OCI-LY3 (cell line): ENCODE data around the gene NELL1.

Source experiments
- H2AFZ ChIP-seq: fragments of 200-600, 300-600 bp; shearing (Covaris generic); 2 replicates; pipeline ENCODE4 v1.6.0; 2014; ENCODE audit warnings: antibody characterized with exemption, low read depth, low read length
- H3K27ac ChIP-seq: fragments of 200-600, 300-600 bp; sonication (generic); 2 replicates; pipeline ENCODE4 v1.5.1; 2014; ENCODE audit warnings: mild to moderate bottlenecking, low read length, moderate library complexity, mixed read lengths
- H3K27me3 ChIP-seq: fragments of 200-600, 300-600 bp; sonication (generic); 2 replicates; pipeline ENCODE4 v1.6.1; 2014; ENCODE audit warnings: low read depth, low read length, mixed read lengths
- H3K36me3 ChIP-seq: fragments of 200-600, 300-600 bp; sonication (generic); replicated peaks from 2 replicates; pipeline ENCODE3; 2014; ENCODE audit warnings: low read depth, low read length, mixed read lengths
- H3K4me1 ChIP-seq: fragments of 300-600, 200-600 bp; sonication (generic); 2 replicates; pipeline ENCODE4 v1.6.1; 2014; ENCODE audit warnings: low read length, mixed read lengths
- H3K4me2 ChIP-seq: fragments of 200-600, 300-600 bp; sonication (generic); 2 replicates; pipeline ENCODE4 v1.6.1; 2014; ENCODE audit warnings: low read length, mixed read lengths
- H3K4me3 ChIP-seq: fragments of 300-600, 200-600 bp; sonication (generic); 2 replicates; pipeline ENCODE4 v1.5.1; 2014; ENCODE audit warnings: antibody characterized with exemption, mild to moderate bottlenecking, low read length, moderate library complexity
- H3K79me2 ChIP-seq: fragments of 300-600, 200-600 bp; shearing (Covaris generic); 2 replicates; pipeline ENCODE4 v1.6.1; 2014; ENCODE audit warnings: mild to moderate bottlenecking, low read length, mixed read lengths
- H3K9ac ChIP-seq: fragments of 300-600, 200-600 bp; shearing (Covaris generic); 2 replicates; pipeline ENCODE4 v1.6.0; 2014; ENCODE audit warnings: mild to moderate bottlenecking, low read length, moderate library complexity
- H3K9me3 ChIP-seq: fragments of 200-600, 300-600 bp; shearing (Covaris generic); 2 replicates; pipeline ENCODE4 v1.6.1; 2014; ENCODE audit warnings: low read length, mixed read lengths; ENCODE audit not compliant: insufficient read depth
- H4K20me1 ChIP-seq: fragments of 200-600, 300-600 bp; sonication (generic); 2 replicates; pipeline ENCODE4 v1.6.1; 2016; ENCODE audit warnings: low read length, mixed read lengths; ENCODE audit not compliant: insufficient read depth
- EZH2phosphoT487 ChIP-seq: fragments of 200-600 bp; shearing (Covaris generic); IDR thresholded peaks from 2 replicates; pipeline ENCODE4 v1.6.1; 2018; ENCODE audit warnings: antibody characterized with exemption, mixed run types, low read depth
- TF ChIP-seq, protein P1 (sequence below): fragments of 200-600, 300-600 bp; sonication (generic); IDR thresholded peaks from 2 replicates; pipeline ENCODE4 v1.5.1; 2014; ENCODE audit warnings: antibody characterized with exemption, low read length, low read depth

The NELL1 gene

DNA sequence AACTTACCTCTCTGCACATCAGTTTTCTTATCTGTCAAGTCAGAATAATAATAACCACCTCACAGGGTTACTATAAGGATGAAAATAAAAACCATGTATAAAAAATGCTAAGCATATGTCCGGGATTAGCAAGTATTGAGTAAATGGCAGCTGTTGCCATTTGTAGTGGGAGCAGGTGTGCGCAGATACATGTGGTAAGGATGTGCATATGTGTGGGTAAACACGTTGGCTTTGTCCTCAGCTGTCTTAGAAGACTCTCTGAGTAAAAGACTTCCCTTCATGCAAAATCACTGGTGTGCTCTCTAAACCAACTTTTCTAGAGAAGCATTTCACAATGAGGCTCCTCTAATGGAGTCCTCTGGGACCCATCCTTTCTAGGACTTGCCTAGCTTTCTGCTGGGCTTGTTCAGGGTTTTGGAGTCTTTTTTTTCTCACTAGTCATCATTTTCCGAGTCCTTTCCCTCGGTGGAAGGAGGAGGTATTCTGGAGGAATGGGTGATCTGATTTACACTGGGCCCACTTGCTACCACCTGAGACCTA lies 62.4 kb downstream of the NELL1 start:
- no peaks in the 10 kb centered on the region for H3K79me2 ChIP-seq
- H3K4me3 ChIP-seq = no peak overlapping the region
- no peak overlapping the region for H2AFZ ChIP-seq
- H3K27ac ChIP-seq = no peak overlapping the region
- H3K36me3 ChIP-seq = no peaks in the 10 kb centered on the region
- no peak overlapping the region for H3K9ac ChIP-seq
- no peaks in the 10 kb centered on the region for H4K20me1 ChIP-seq
- 0 out of 2 replicates have a peak, but pooled peaks cover 18% of the 10 kb centered on the region for H3K9me3 ChIP-seq
- H3K27me3 ChIP-seq = no peaks in the 10 kb centered on the region
- no peak for TF ChIP-seq EZH2phosphoT487
- TF ChIP-seq, protein P1, sequence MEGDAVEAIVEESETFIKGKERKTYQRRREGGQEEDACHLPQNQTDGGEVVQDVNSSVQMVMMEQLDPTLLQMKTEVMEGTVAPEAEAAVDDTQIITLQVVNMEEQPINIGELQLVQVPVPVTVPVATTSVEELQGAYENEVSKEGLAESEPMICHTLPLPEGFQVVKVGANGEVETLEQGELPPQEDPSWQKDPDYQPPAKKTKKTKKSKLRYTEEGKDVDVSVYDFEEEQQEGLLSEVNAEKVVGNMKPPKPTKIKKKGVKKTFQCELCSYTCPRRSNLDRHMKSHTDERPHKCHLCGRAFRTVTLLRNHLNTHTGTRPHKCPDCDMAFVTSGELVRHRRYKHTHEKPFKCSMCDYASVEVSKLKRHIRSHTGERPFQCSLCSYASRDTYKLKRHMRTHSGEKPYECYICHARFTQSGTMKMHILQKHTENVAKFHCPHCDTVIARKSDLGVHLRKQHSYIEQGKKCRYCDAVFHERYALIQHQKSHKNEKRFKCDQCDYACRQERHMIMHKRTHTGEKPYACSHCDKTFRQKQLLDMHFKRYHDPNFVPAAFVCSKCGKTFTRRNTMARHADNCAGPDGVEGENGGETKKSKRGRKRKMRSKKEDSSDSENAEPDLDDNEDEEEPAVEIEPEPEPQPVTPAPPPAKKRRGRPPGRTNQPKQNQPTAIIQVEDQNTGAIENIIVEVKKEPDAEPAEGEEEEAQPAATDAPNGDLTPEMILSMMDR = no peak
- H3K4me1 ChIP-seq = no peaks in the 10 kb centered on the region
- H3K4me2 ChIP-seq = no peak overlapping the region

DNA sequence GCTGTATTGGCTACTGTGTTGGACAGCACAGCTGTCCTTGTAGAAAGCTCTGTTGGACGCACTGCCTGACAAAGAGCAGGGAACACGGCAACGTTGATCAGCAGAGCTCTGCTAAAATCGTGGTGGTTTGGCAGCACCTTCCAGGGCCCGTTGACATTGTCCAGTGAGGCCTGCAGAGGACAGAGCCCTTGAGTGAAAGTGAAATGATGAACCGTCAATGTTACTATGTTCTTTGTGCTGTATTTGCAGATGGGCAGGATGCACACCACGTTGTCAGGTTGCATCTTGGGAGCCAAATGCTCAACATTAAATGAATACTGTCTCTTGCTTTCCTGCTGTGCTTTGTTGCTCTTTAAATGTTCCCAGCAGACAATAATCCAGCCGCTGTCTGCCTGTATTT lies 69.7 kb downstream of the NELL1 start:
- Histone ChIP-seq H4K20me1 (no peaks in the 10 kb centered on the region), H3K36me3 (peaks cover 3% of the 10 kb centered on the region), H3K4me1 (peaks cover 23% of the 10 kb centered on the region), H3K27me3 (no peaks in the 10 kb centered on the region), H2AFZ (no peak overlapping the region), H3K27ac (no peak overlapping the region), H3K9me3 (peaks cover 21% of the 10 kb centered on the region; the same call in 1 of the 2 replicates), H3K9ac (no peak overlapping the region), H3K4me2 (no peak overlapping the region), H3K79me2 (no peaks in the 10 kb centered on the region), H3K4me3 (no peak overlapping the region)
- TF ChIP-seq, protein P1 = no peak
- no peak for TF ChIP-seq EZH2phosphoT487

DNA sequence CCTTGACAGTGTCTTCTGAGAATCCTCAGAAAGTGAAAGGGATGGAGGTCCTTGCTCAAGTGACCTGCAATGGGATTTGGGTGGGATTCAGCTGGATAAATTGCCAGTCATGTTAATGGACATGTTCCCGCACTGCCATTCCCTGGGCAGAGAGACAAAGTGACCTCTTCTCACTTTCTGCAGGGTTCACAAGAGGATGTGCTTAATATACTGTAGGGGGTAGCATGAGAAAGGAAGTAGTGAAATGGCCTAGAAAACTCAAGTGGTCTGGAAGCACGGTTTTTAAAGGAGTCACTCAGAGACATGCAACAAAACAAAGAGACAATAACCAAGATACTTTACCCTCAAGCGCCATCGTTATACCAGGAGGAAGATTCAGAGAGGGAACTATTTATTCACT lies 70.2 kb downstream of the NELL1 start:
- no peak overlapping the region for H3K27ac ChIP-seq
- no peak overlapping the region for H3K9ac ChIP-seq
- no peak overlapping the region for H3K4me3 ChIP-seq
- H3K4me1 ChIP-seq = peaks cover 23% of the 10 kb centered on the region
- no peak overlapping the region for H2AFZ ChIP-seq
- no peak overlapping the region for H3K4me2 ChIP-seq
- peaks cover 17% of the 10 kb centered on the region; the same call in 1 of the 2 replicates for H3K9me3 ChIP-seq
- TF ChIP-seq EZH2phosphoT487 = no peak
- TF ChIP-seq, protein P1 = no peak
- H4K20me1 ChIP-seq = no peaks in the 10 kb centered on the region
- no peaks in the 10 kb centered on the region for H3K79me2 ChIP-seq
- no peaks in the 10 kb centered on the region for H3K27me3 ChIP-seq
- H3K36me3 ChIP-seq = peaks cover 3% of the 10 kb centered on the region

DNA sequence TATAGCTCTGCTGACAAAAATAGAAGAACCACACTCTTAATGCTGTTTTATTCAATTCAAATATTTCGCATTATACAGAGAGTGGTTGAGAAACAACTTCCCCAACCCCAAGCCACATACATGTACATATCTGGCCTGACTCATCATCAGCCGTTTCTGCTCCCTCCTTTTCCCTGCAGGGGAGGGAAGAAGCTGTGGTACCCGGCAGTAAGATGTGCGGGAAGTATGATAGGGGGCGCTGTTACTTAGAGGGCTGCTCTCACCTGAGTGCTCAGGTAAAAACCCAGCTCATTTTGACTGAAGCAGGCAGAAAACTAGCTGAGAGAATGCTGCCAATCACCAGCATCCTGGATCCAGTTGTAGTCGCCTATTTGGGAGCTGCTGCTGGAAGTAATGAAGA lies 85.5 kb downstream of the NELL1 start:
- no peaks in the 10 kb centered on the region for H3K4me1 ChIP-seq
- H3K4me3 ChIP-seq = no peak overlapping the region
- H3K9ac ChIP-seq = no peak overlapping the region
- no peaks in the 10 kb centered on the region for H3K79me2 ChIP-seq
- TF ChIP-seq, protein P1 = peak; percentile 50
- TF ChIP-seq EZH2phosphoT487 = no peak
- H4K20me1 ChIP-seq = no peaks in the 10 kb centered on the region
- no peak overlapping the region for H2AFZ ChIP-seq
- H3K27ac ChIP-seq = no peak overlapping the region
- H3K4me2 ChIP-seq = no peak overlapping the region
- no peaks in the 10 kb centered on the region for H3K9me3 ChIP-seq
- no peaks in the 10 kb centered on the region for H3K27me3 ChIP-seq
- no peaks in the 10 kb centered on the region for H3K36me3 ChIP-seq
